Natural killer cell treated with Interleukin-12 subunit alpha and Interleukin-12 subunit beta and Interleukin-15 and Interleukin-18, amount 100 ng/mL, for 72 hours (primary cell): ENCODE measurements around the gene PSMB10. TPM values are rescaled to one million over a fixed set of nuclear protein-coding genes. Genes with fewer than 3 reads are reported as not detected.

Source experiments
- ATAC-seq, 2 donors: fragments of 150-1000 bp; cut with Tn5 transposase in 1 of 2; sonication (Bioruptor Pico), chemical (Tn5 transposase) in 1 of 2; 2 replicates each; pipeline ENCODE4 v1.10.0; 2021
- DNase-seq: peaks from one replicate; pipeline ENCODE4 v3.0.0; 2022; ENCODE audit warnings: low spot score
- H3K27ac Mint-ChIP-seq, 2 donors: 1 replicate in 1 of 2; 2 replicates in 1 of 2; pipeline ENCODE4 v1.8.0; 2022; ENCODE audit warnings: mixed read lengths in 2 of 2, mild to moderate bottlenecking in 1 of 2, moderate library complexity in 1 of 2
- H3K27me3 Mint-ChIP-seq, 2 donors: 1 replicate in 1 of 2; 2 replicates in 1 of 2; pipeline ENCODE4 v1.8.0; 2022; ENCODE audit warnings: mixed read lengths in 2 of 2
- H3K36me3 Mint-ChIP-seq: one replicate; pipeline ENCODE4 v1.8.0; 2022; ENCODE audit warnings: mixed read lengths
- H3K4me1 Mint-ChIP-seq, 2 donors: 1 replicate in 1 of 2; 2 replicates in 1 of 2; pipeline ENCODE4 v1.8.0; 2022; ENCODE audit warnings: low read depth in 2 of 2, mixed read lengths in 2 of 2, mild to moderate bottlenecking in 1 of 2
- H3K4me3 Mint-ChIP-seq: one replicate; pipeline ENCODE4 v1.8.0; 2022; ENCODE audit warnings: mixed read lengths
- H3K9me3 Mint-ChIP-seq: 2 replicates; pipeline ENCODE4 v1.8.0; 2022; ENCODE audit warnings: mixed read lengths
- total RNA-seq, 2 donors: library from RNA; stranded (reverse); gene quantifications; one replicate each; pipeline ENCODE4 v1.2.3, GENCODE V29; 2022

The PSMB10 gene
- total RNA-seq, 2 donors from 2014 or later: 259 to 316 TPM

DNA sequence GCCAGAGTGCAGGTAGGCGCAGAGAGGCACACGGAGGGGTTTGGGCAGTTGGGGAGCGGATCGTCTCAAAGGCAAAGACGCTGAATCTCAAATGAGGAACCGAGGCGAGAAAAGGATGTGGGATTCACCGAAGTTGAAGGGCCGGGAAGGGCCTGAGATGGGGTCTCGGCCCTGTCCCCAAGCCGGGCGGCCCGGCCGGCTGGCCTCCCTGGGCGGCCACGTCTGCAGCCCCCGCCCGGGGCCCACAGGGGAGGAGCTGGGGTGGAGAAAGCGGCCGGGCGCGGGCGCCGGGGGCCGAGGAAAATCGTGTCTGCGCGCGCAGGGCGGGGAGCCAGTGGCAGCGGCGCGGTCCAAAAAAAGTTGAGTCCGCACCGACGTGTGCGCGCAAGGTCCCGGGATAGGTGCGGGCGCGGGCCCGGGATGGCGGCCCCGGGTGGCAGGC lies 31.3 kb upstream of the PSMB10 start:
- no peaks in the 10 kb centered on the region for H3K36me3 Mint-ChIP-seq
- peak overlapping the region; percentile 85 to 89 for H3K27ac Mint-ChIP-seq
- no peaks in the 10 kb centered on the region for H3K9me3 Mint-ChIP-seq
- ATAC-seq (peak; percentile 25 to 40), DNase-seq (no peak)
- H3K27me3 Mint-ChIP-seq: no peaks in the 10 kb centered on the region
- H3K4me1 Mint-ChIP-seq: peaks cover 14 to 21% of the 10 kb centered on the region in 2 donors
- H3K4me3 Mint-ChIP-seq: peak overlapping the region; percentile 97

- peaks cover 6% of the 10 kb centered on the region for H3K36me3 Mint-ChIP-seq
- H3K4me1 Mint-ChIP-seq: peaks cover 17 to 21% of the 10 kb centered on the region in 2 donors
- peak overlapping the region; percentile 97 for H3K4me3 Mint-ChIP-seq
- ATAC-seq (peak in 1 of 2 donors; percentile 58), DNase-seq (no peak)
- H3K27ac Mint-ChIP-seq: peak overlapping the region; percentile 85 to 89
- H3K27me3 Mint-ChIP-seq: no peaks in the 10 kb centered on the region
- no peaks in the 10 kb centered on the region for H3K9me3 Mint-ChIP-seq
Observed at GRCh38 chr16:67967183-67967957, 30.7 kb upstream of the PSMB10 start.

- H3K27me3 Mint-ChIP-seq: no peaks in the 10 kb centered on the region
- peak overlapping the region; percentile 85 to 89 for H3K27ac Mint-ChIP-seq
- H3K9me3 Mint-ChIP-seq: no peaks in the 10 kb centered on the region
- DNase-seq (no peak), ATAC-seq (no peak)
- H3K36me3 Mint-ChIP-seq: peaks cover 6% of the 10 kb centered on the region
- peak overlapping the region; percentile 97 for H3K4me3 Mint-ChIP-seq
- peaks cover 17 to 21% of the 10 kb centered on the region in 2 donors for H3K4me1 Mint-ChIP-seq
Observed at GRCh38 chr16:67966549-67967182, 30.0 kb upstream of the PSMB10 start.

DNA sequence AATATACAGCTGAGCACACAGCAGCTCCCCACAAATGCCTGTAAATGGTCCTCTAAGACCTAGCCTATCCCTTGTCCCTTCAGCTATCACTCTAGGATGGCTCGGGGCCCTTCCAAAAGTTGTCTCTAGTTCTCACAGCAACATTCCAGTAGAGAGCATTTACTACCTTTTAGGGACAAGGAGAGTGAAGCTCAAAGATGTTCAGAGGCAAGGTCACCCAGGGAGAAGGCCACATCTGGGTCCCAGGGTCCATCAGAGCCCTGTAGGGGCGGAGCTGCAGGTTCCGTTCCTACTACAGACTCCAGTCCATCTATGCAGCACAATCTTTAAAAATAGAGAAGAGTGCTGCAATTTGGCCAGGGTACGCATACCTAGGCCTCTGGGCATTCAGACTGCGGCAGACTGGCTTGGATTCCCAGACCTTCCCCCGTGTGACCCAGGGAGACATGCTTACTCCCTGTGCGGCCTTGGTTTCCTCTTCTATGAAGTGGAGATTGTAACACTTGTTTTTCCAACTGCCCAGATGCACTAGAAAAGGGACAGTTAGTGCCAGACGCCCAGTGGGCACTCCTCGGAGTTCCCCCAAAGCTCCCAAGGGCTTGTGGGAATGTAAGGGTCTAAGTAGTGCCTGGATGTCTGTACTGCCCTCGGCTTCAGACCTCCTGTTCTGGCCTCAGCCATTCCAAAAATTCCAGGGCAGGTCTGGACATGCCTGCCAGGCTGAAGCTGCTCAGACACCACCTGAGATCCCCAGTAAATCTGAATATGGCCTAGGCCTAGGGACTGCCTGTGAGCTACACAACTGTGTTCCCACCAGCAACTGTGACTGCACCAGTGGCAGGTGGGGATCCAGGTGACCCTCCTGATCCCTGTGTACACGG lies 29.3 kb upstream of the PSMB10 start:
- Mint-ChIP-seq H3K9me3 (no peaks in the 10 kb centered on the region), H3K27ac (peak overlapping the region in 1 of 2 donors; percentile 49), H3K4me3 (no peak overlapping the region), H3K4me1 (peaks cover 17 to 21% of the 10 kb centered on the region in 2 donors), H3K27me3 (no peaks in the 10 kb centered on the region), H3K36me3 (peaks cover 6% of the 10 kb centered on the region)
- DNase-seq (no peak), ATAC-seq (no peak)

DNA sequence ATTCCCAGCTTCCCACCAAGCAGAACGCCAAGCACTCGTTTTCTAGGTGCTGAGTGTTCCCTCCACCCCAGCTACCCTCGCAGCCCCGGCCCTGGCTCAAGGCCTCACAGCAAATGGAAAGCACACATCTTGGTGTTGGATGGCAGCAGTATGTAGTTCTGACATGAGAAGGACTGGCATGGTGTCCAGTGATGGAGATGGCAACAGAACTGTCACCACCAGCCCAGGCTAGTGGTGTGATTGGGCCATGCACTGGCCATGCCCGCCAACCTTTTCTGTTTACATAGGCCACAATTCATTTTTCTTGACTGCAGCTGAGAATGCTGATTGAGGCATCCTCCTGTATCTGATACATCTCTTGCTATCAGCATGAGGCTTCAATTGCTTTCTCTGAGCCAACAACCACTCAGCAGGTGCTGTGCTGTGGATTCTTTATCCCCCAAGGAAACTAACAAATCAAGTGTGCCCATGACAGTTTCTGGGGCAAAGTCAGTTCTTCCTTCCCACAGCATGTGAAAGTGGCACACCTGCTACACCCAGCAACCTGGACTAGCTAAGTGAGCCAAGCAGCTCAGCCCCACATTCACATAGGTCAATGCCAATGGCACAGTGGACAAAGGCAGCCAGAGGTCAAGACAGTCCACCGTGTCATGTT lies 28.0 kb upstream of the PSMB10 start:
- no peak overlapping the region for H3K27ac Mint-ChIP-seq
- DNase-seq: no peak
- H3K4me3 Mint-ChIP-seq: no peak overlapping the region
- no peak for ATAC-seq
- H3K9me3 Mint-ChIP-seq: no peaks in the 10 kb centered on the region
- peaks cover 6% of the 10 kb centered on the region for H3K36me3 Mint-ChIP-seq
- H3K27me3 Mint-ChIP-seq: no peaks in the 10 kb centered on the region
- peaks cover 17 to 18% of the 10 kb centered on the region in 2 donors for H3K4me1 Mint-ChIP-seq

DNA sequence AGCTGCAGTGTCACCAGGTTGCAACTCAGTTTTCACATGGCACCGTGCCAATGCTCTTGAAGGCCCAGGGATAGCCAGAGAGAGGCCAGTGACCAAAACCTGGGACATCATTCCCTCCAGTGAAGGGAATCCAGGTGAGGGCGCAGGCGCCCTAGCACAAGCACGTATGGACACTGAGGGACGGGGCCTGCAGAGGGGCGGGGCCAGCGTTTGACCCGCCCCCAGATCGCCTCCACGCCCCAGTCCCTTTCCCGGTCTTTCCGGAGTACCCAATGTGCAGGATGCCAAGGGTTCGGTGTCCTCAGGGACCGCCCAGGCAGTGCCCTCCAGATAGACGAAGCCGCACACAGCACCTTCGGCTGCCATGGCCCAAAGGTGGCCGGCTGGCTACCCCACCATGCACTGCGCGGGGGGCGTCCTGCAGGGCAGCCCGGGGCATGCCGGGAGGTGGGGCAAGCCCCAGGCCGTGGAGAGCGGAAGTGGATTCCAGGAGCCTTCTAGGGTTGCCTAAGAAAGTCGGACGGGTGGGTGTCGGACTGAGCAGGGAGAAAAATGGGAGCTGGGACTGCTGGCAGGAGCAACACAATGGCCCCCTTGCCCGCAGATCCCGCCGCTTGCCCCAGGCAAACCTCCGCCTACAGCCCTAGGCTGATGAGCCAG lies 27.1 kb upstream of the PSMB10 start:
- H3K4me1 Mint-ChIP-seq: peaks cover 11 to 13% of the 10 kb centered on the region in 2 donors
- no peak overlapping the region for H3K27ac Mint-ChIP-seq
- no peaks in the 10 kb centered on the region for H3K27me3 Mint-ChIP-seq
- H3K9me3 Mint-ChIP-seq: no peaks in the 10 kb centered on the region
- no peak for DNase-seq
- no peak overlapping the region for H3K4me3 Mint-ChIP-seq
- peaks cover 6% of the 10 kb centered on the region for H3K36me3 Mint-ChIP-seq
- no peak for ATAC-seq

GRCh38 chr16:67963292-67963661 lies 26.6 kb upstream of the PSMB10 start:
- H3K36me3 Mint-ChIP-seq: peaks cover 6% of the 10 kb centered on the region
- ATAC-seq: no peak
- peaks cover 11 to 13% of the 10 kb centered on the region in 2 donors for H3K4me1 Mint-ChIP-seq
- DNase-seq: no peak
- H3K27ac Mint-ChIP-seq: no peak overlapping the region
- no peaks in the 10 kb centered on the region for H3K9me3 Mint-ChIP-seq
- no peaks in the 10 kb centered on the region for H3K27me3 Mint-ChIP-seq
- H3K4me3 Mint-ChIP-seq: no peak overlapping the region

- Mint-ChIP-seq H3K36me3 (peaks cover 6% of the 10 kb centered on the region), H3K27me3 (no peaks in the 10 kb centered on the region), H3K4me3 (no peak overlapping the region), H3K9me3 (no peaks in the 10 kb centered on the region), H3K27ac (no peak overlapping the region), H3K4me1 (peaks cover 3 to 6% of the 10 kb centered on the region in 2 donors)
- DNase-seq (no peak), ATAC-seq (no peak)
Observed at GRCh38 chr16:67962135-67962534, 25.5 kb upstream of the PSMB10 start.

- Mint-ChIP-seq H3K4me3 (no peak overlapping the region), H3K36me3 (peaks cover 6% of the 10 kb centered on the region), H3K27ac (no peak overlapping the region), H3K4me1 (peaks cover 0 to 3% of the 10 kb centered on the region in 2 donors), H3K9me3 (no peaks in the 10 kb centered on the region), H3K27me3 (no peaks in the 10 kb centered on the region)
- ATAC-seq: no peak
- DNase-seq: no peak
Observed at GRCh38 chr16:67961551-67961957, 24.9 kb upstream of the PSMB10 start.

- ATAC-seq (no peak), DNase-seq (no peak)
- H3K36me3 Mint-ChIP-seq: peaks cover 6% of the 10 kb centered on the region
- peaks cover 0 to 3% of the 10 kb centered on the region in 2 donors for H3K4me1 Mint-ChIP-seq
- H3K9me3 Mint-ChIP-seq: no peaks in the 10 kb centered on the region
- no peak overlapping the region for H3K4me3 Mint-ChIP-seq
- no peaks in the 10 kb centered on the region for H3K27me3 Mint-ChIP-seq
- H3K27ac Mint-ChIP-seq: no peak overlapping the region
Observed at GRCh38 chr16:67959536-67960329, 23.1 kb upstream of the PSMB10 start.

DNA sequence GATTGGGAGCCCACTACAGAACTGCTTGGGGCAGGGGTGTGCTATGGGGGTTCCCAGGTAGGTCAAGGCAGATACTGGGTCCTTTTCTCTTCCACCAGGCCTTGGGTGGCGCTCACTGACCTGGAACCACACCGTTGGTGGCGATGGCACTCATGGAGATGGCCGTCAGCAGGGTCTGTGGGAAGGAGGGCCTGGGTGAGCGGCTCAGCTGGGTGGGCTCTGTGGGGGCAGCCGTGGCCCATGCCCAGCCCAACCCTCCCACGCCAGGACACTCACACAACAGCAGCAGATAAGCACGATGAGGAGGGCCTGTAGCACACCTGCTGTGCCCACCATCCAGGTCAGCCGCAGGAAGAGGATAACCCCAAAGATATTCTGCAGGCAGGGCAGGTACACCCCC lies 21.0 kb upstream of the PSMB10 start:
- H3K4me3 Mint-ChIP-seq: no peak overlapping the region
- H3K27me3 Mint-ChIP-seq: no peaks in the 10 kb centered on the region
- H3K27ac Mint-ChIP-seq: no peak overlapping the region
- H3K9me3 Mint-ChIP-seq: no peaks in the 10 kb centered on the region
- ATAC-seq (peak in 1 of 2 donors; percentile 11), DNase-seq (no peak)
- no peaks in the 10 kb centered on the region for H3K4me1 Mint-ChIP-seq
- H3K36me3 Mint-ChIP-seq: peaks cover 2% of the 10 kb centered on the region

DNA sequence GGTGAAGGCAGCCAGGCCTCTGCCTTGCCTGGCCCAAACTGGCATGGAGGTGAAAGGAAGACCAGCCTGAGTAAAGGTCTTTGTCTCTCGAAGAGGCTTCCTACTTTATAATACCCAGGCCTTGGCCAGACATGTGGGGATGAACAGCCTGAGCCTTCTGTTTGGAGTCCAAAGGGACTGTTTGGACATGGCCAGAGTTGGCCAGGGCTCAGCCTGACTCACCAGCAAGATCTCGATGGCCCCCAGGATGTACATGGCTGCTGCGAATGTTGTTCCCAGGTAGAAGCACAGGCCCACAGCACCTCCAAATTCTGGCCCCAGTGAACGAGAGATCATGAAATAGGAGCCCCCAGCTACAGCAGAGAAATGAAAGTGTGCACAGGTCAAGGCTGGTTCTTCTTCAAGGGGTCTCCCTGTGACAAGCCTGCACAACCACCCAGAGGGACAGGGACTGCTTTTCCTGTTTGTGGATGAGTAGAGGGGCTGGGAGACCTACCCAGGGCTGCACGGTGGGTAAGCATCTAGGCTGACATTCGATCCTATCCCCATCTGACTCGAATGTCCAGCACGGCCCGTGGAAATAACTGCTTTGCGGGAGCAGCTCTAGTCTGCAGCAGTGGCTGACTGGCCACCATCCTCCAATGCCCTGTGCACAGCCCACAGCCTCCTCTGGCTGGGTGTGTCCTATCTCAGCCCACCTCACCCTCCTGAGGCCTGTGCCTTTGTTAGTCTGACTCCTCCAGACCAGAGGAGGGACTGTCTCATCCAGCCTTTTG lies 18.0 kb upstream of the PSMB10 start:
- H3K36me3 Mint-ChIP-seq: no peaks in the 10 kb centered on the region
- DNase-seq (no peak), ATAC-seq (no peak)
- peaks cover 0 to 5% of the 10 kb centered on the region in 2 donors for H3K4me1 Mint-ChIP-seq
- H3K4me3 Mint-ChIP-seq: no peak overlapping the region
- no peak overlapping the region for H3K27ac Mint-ChIP-seq
- H3K27me3 Mint-ChIP-seq: no peaks in the 10 kb centered on the region
- no peaks in the 10 kb centered on the region for H3K9me3 Mint-ChIP-seq
